HepG2 (cell line): ENCODE data around the gene RUNX2. TPM values are rescaled to one million over a fixed set of nuclear protein-coding genes. Genes with fewer than 3 reads are reported as not detected.

ENCODE experiments used
- ATAC-seq: fragments of 200-7000 bp; cut with Tn5 transposase; 3 replicates; pipeline ENCODE4 v1.9.1; 2020; ENCODE audit warnings: mild to moderate bottlenecking, moderate library complexity
- BruUV-seq: library from RNA; stranded (reverse); fragments of 400-500 nt; replicated peaks from 2 replicates; lab custom pipeline; 2021; lab: Mats Ljungman, UMichigan
- CTCF ChIA-PET: fragments of 300-600 bp; formaldehyde crosslinking; extraction: SDS; loops from one replicate; lab custom pipeline; 2021; ENCODE audit warnings: low total read pairs, inconsistent platforms, low intra/inter-chr PET ratio; lab: Yijun Ruan, JAX
- POLR2A ChIA-PET: fragments of 350-600 bp; sonication (Branson Sonifier 250); formaldehyde crosslinking; loops from one replicate; lab custom pipeline; 2020; ENCODE audit warnings: antibody characterized with exemption, inconsistent platforms; lab: Yijun Ruan, JAX
- DNase-seq: peaks from one replicate; pipeline ENCODE4 v3.0.0-alpha.2; 2015; ENCODE audit warnings: low spot score
- FAIRE-seq: peaks from 3 replicates; lab custom pipeline; 2011; peaks lifted over from hg19 to GRCh38; lab: Jason Lieb, UNC
- H2AFZ ChIP-seq: one replicate; pipeline ENCODE4 v1.6.1; 2011; ENCODE audit warnings: low read length, inconsistent platforms
- H3K27ac ChIP-seq: fragments of 300-600 bp; 3 replicates; pipeline ENCODE4 v1.8.0; 2011; ENCODE audit warnings: mixed run types, mild to moderate bottlenecking, mixed read lengths, low read length, inconsistent platforms; ENCODE audit not compliant: insufficient read depth; ENCODE audit errors: extremely low read length
- H3K27me3 ChIP-seq, 2 experiments: fragments of 200-600 bp in 1 of 2; 2 replicates in 1 of 2; 3 replicates in 1 of 2; pipeline versions ENCODE4 v1.6.0 to v1.8.0; 2011; ENCODE audit warnings: low read length in 2 of 2, mild to moderate bottlenecking in 2 of 2, moderate library complexity in 2 of 2, inconsistent platforms in 1 of 2; ENCODE audit not compliant: insufficient read depth in 2 of 2, control insufficient read depth in 1 of 2
- H3K36me3 ChIP-seq, 2 experiments: fragments of 200-600 bp in 1 of 2; replicated peaks in 1 of 2; 2 replicates in 1 of 2; 3 replicates in 1 of 2; pipeline versions ENCODE4 v1.5.1 to v1.8.0; 2011; ENCODE audit warnings: low read length in 2 of 2, inconsistent platforms in 1 of 2; ENCODE audit not compliant: insufficient read depth in 2 of 2, control insufficient read depth in 1 of 2
- H3K4me1 ChIP-seq: 2 replicates; pipeline ENCODE4 v1.5.1; 2012; ENCODE audit warnings: low read length, inconsistent platforms; ENCODE audit not compliant: insufficient read depth
- H3K4me2 ChIP-seq: 2 replicates; pipeline ENCODE4 v1.6.0; 2011; ENCODE audit warnings: low read depth, low read length, inconsistent platforms
- H3K4me3 ChIP-seq, 3 experiments: fragments of 200-600 bp in 1 of 3; sonication (generic), shearing (Covaris generic) in 1 of 3; replicated peaks in 1 of 3; 2 replicates each; pipeline ENCODE4 v1.5.1; 2011 to 2016; ENCODE audit warnings: low read length in 3 of 3, inconsistent platforms in 2 of 3, low read depth in 2 of 3, mild to moderate bottlenecking in 2 of 3, control low read depth in 1 of 3, mixed read lengths in 1 of 3; ENCODE audit not compliant: insufficient read depth in 1 of 3
- H3K79me2 ChIP-seq: one replicate; pipeline ENCODE4 v1.6.1; 2011; ENCODE audit warnings: low read length, inconsistent platforms; ENCODE audit not compliant: insufficient read depth
- H3K9ac ChIP-seq: 2 replicates; pipeline ENCODE4 v1.6.0; 2011; ENCODE audit warnings: mild to moderate bottlenecking, low read depth, low read length, inconsistent platforms; ENCODE audit not compliant: insufficient read depth
- H3K9me3 ChIP-seq: 2 replicates; pipeline ENCODE4 v1.5.1; 2012; ENCODE audit warnings: mild to moderate bottlenecking, low read length
- H4K20me1 ChIP-seq: 2 replicates; pipeline ENCODE4 v1.6.0; 2011; ENCODE audit warnings: inconsistent platforms, mild to moderate bottlenecking, low read length, moderate library complexity; ENCODE audit not compliant: insufficient read depth
- BCL6 ChIP-seq: IDR thresholded peaks from 2 replicates; pipeline ENCODE4 v1.6.1; 2016; ENCODE audit warnings: missing genetic modification reagents, missing compliant biosample characterization
- ELF3 ChIP-seq: IDR thresholded peaks from 2 replicates; pipeline ENCODE4 v1.6.1; 2016; ENCODE audit warnings: missing genetic modification reagents, missing compliant biosample characterization
- ERF ChIP-seq: IDR thresholded peaks from 2 replicates; pipeline ENCODE4 v1.6.1; 2018; ENCODE audit warnings: missing biosample characterization, missing genetic modification reagents
- KLF15 ChIP-seq: sonication (generic); formaldehyde crosslinking; IDR thresholded peaks from 2 replicates; pipeline ENCODE4 v1.8.1; 2023; ENCODE audit warnings: borderline replicate concordance, mild to moderate bottlenecking, inconsistent platforms, missing genetic modification reagents, mixed read lengths
- MXD4 ChIP-seq: IDR thresholded peaks from 2 replicates; pipeline ENCODE4 v1.6.1; 2016; ENCODE audit warnings: mild to moderate bottlenecking, missing biosample characterization, missing genetic modification reagents
- NFAT5 ChIP-seq: sonication (generic); formaldehyde crosslinking; IDR thresholded peaks from 2 replicates; pipeline ENCODE4 v1.4.0; 2020; ENCODE audit warnings: missing genetic modification reagents
- PAWR ChIP-seq: sonication (generic); formaldehyde crosslinking; IDR thresholded peaks from 2 replicates; pipeline ENCODE4 v1.4.0; 2020; ENCODE audit warnings: missing genetic modification reagents, mild to moderate bottlenecking, borderline replicate concordance
- POLR2G ChIP-seq: fragments of 200-400 bp; formaldehyde crosslinking; IDR thresholded peaks from 2 replicates; pipeline ENCODE4 v1.6.1; 2018; ENCODE audit warnings: mild to moderate bottlenecking, low read depth, low read length, moderate library complexity
- RFXANK ChIP-seq: IDR thresholded peaks from 2 replicates; pipeline ENCODE4 v1.6.1; 2016
- TRAFD1 ChIP-seq: sonication (generic); formaldehyde crosslinking; IDR thresholded peaks from 2 replicates; pipeline ENCODE4 v1.5.1; 2020; ENCODE audit warnings: missing genetic modification reagents, mild to moderate bottlenecking, borderline replicate concordance
- ZC3H13 ChIP-seq: sonication (generic); formaldehyde crosslinking; IDR thresholded peaks from 2 replicates; pipeline ENCODE4 v1.8.1; 2023; ENCODE audit warnings: mild to moderate bottlenecking, missing genetic modification reagents, moderate library complexity
- ZNF569 ChIP-seq: sonication (generic); formaldehyde crosslinking; IDR thresholded peaks from 2 replicates; pipeline ENCODE4 v1.5.0; 2020; ENCODE audit warnings: mild to moderate bottlenecking, missing genetic modification reagents, moderate library complexity, borderline replicate concordance
- WGBS: methylation state at CpG from one replicate; pipeline ENCODE4 v1.1.6; 2017; ENCODE audit warnings: low lambda C conversion rate; 5-methylcytosine and 5-hydroxymethylcytosine counted together
- in situ Hi-C: cut with HindIII; loops from 2 replicates; pipeline ENCODE4 v1.10.0; 2017; ENCODE audit warnings: low pct_unique_long_range_greater_than_20kb; ENCODE audit not compliant: extremely low pct_ligation_motif_present
- intact Hi-C: fragments of 100-400 bp; cut with micrococcal nuclease; formaldehyde crosslinking; loops from one replicate; pipeline ENCODE4 v1.10.0; 2022; ENCODE audit not compliant: unreplicated experiment
- polyA plus RNA-seq, 8 experiments: library from polyadenylated mRNA; depleted of rRNA in 3 of 8; stranded (reverse) in 7 of 8; unstranded in 1 of 8; fragments of >200 nt; fragmentation: Illumina TruSeq in 4 of 8; extraction: Trizol in 4 of 8; gene quantifications; 2 replicates each; pipeline versions ENCODE4 v1.2.1 to v1.2.3, GENCODE V29; 2011 to 2016; ENCODE audit warnings: low read depth in 4 of 8, missing spikeins in 1 of 8, mixed read lengths in 1 of 8; ENCODE audit not compliant: insufficient read depth in 1 of 8
- total RNA-seq, 5 experiments: library from RNA; depleted of rRNA; stranded (reverse); fragments of >200 nt; fragmentation: Illumina TruSeq; extraction: Trizol; gene quantifications; 2 replicates each; pipeline ENCODE4 v1.2.3, GENCODE V29; 2016; ENCODE audit warnings: low read depth in 1 of 5
- TF ChIP-seq, protein P1 (sequence below): sonication (generic); formaldehyde crosslinking; conservative IDR thresholded peaks from 2 replicates; pipeline ENCODE4 v1.8.0; 2022; ENCODE audit warnings: mild to moderate bottlenecking, moderate library complexity, missing genetic modification reagents
- TF ChIP-seq, protein P2 (sequence below): sonication (generic); formaldehyde crosslinking; IDR thresholded peaks from 2 replicates; pipeline ENCODE4 v1.5.1; 2020; ENCODE audit warnings: missing genetic modification reagents, mild to moderate bottlenecking, borderline replicate concordance

RUNX2 gene
- total and polyA plus RNA-seq, 2 of the 13 experiments (the other 11 are each of a cell fraction or from before 2014, with no cell fraction given): not detected

GRCh38 chr6:45569210-45569945, 241.2 kb downstream of the RUNX2 start:
- Histone ChIP-seq H3K36me3 (no peaks in the 10 kb centered on the region), H3K79me2 (no peaks in the 10 kb centered on the region), H3K27ac (no peak overlapping the region), H4K20me1 (no peaks in the 10 kb centered on the region), H3K9me3 (no peaks in the 10 kb centered on the region), H3K4me2 (no peak overlapping the region), H2AFZ (no peak overlapping the region), H3K4me3 (no peak overlapping the region), H3K9ac (no peak overlapping the region), H3K27me3 (no peaks in the 10 kb centered on the region; a peak in 1 of 5 replicates), H3K4me1 (peaks cover 30% of the 10 kb centered on the region)
- CTCF ChIA-PET: no interaction called here
- intact Hi-C loops: no loop called here
- WGBS: 23% methylated on average over 5 of the region's 6 CpGs
- POLR2A ChIA-PET: no interaction called here
- no peak for DNase-seq
- BruUV-seq: no TSS peak
- ATAC-seq: no peak
- in situ Hi-C loops: no loop called here
- no peak for FAIRE-seq
- TF ChIP-seq PAWR (CRISPR knock-in tag) (no peak), ZC3H13 (CRISPR knock-in tag) (no peak), RFXANK (CRISPR knock-in tag) (no peak), ERF (no peak), ELF3 (CRISPR knock-in tag) (no peak), MXD4 (CRISPR knock-in tag) (no peak), POLR2G (no peak), TRAFD1 (CRISPR knock-in tag) (no peak), ZNF569 (CRISPR knock-in tag) (no peak), NFAT5 (CRISPR knock-in tag) (no peak), BCL6 (CRISPR knock-in tag) (no peak), KLF15 (CRISPR knock-in tag) (no peak)
- TF ChIP-seq, protein P1, sequence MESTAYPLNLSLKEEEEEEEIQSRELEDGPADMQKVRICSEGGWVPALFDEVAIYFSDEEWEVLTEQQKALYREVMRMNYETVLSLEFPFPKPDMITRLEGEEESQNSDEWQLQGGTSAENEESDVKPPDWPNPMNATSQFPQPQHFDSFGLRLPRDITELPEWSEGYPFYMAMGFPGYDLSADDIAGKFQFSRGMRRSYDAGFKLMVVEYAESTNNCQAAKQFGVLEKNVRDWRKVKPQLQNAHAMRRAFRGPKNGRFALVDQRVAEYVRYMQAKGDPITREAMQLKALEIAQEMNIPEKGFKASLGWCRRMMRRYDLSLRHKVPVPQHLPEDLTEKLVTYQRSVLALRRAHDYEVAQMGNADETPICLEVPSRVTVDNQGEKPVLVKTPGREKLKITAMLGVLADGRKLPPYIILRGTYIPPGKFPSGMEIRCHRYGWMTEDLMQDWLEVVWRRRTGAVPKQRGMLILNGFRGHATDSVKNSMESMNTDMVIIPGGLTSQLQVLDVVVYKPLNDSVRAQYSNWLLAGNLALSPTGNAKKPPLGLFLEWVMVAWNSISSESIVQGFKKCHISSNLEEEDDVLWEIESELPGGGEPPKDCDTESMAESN (CRISPR knock-in tag): no peak
- TF ChIP-seq, protein P2, sequence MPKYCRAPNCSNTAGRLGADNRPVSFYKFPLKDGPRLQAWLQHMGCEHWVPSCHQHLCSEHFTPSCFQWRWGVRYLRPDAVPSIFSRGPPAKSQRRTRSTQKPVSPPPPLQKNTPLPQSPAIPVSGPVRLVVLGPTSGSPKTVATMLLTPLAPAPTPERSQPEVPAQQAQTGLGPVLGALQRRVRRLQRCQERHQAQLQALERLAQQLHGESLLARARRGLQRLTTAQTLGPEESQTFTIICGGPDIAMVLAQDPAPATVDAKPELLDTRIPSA: no peak
